Tongue (tissue), 2 donors: ENCODE results near the gene PDGFB. TPM values are rescaled to one million over a fixed set of nuclear protein-coding genes. Genes with fewer than 3 reads are reported as not detected.

Experiments
- DNase-seq: peaks from one replicate; pipeline ENCODE4 v3.0.0-alpha.2; 2015
- total RNA-seq: library from RNA; depleted of rRNA; stranded (reverse); fragments of >200 nt; gene quantifications from one replicate; pipeline ENCODE4 v1.2.3, GENCODE V29; 2014

The PDGFB gene
- total RNA-seq, 1 donor from 2014 or later, result 26.0 TPM

- peak; percentile 73 for DNase-seq
These were observed 5.0 kb downstream of the PDGFB start for GRCh38 chr22:39239561-39240423.

- DNase-seq, result no peak
These were observed 5.7 kb downstream of the PDGFB start for GRCh38 chr22:39238966-39239505.

DNA sequence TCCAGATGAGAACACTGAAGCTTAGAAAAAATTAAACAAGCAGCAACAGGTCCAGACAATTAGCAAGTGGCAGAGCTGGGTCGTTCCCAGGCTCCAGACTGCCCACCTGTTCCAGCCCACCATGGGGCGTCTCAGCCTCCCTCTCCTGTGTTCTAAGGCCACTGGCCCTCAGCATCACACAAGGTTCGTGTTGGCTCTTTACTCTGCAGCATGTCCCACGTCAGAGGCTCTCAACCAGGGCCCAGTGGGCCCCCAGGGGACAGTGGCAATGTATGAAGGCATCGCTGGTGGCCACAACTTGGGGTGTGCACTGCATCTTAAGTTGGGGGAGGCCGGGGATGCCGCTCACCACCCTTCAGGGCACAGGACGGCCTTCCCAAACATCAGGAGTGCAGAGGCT is 6.2 kb downstream of the PDGFB start:
- no peak for DNase-seq

- no peak for DNase-seq
These were observed 6.7 kb downstream of the PDGFB start for GRCh38 chr22:39238101-39238466.

- DNase-seq, result peak; percentile 70
These were observed 7.3 kb downstream of the PDGFB start for GRCh38 chr22:39237318-39238100.

DNA sequence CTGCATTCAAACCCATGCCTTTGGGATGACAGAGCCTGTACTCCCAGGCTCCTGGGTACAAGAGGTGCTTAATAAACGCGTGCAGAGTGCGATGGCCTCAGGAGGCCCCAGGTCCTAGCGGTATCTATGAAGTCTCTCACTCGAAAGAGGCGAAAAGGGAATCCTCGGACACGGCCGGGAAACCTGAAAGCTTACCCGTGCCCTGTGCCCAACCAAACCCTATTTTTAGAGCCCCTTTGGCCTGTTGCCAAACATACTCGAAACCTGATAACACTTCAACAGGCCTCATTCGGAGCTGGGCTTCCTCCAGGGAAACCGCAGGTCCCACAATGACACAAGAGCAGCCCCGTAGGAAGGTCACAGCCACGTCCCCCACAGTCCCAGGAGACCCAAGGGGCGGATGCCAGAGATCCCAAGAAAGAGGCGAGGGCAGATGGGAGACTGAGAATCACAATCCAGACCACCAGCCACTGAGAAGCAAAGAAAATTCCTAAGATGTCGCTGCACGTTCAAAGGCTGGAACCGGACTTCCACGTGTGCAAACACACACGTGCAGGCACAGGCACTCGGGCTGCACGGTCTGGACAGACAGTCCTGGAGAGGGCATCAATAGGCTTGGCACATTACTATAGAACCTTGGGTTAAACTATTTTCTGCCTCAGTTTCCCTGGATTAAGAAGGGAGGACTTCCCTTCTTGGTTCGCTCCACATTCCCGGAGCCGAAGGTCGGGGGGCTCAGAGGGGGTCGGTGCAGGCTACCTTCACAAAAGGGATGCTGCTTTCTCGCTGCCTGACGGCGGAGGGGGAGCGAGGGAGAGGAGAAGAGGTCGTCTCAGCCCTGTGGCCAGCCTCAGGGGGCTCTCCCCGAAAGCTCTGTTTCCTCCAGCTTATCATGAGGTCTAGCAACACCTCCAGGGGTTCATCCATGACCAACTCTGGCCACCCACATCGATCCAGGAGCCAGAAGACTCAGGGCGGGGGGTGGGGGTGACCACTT is 8.2 kb downstream of the PDGFB start:
- DNase-seq, result peak; percentile 89

DNA sequence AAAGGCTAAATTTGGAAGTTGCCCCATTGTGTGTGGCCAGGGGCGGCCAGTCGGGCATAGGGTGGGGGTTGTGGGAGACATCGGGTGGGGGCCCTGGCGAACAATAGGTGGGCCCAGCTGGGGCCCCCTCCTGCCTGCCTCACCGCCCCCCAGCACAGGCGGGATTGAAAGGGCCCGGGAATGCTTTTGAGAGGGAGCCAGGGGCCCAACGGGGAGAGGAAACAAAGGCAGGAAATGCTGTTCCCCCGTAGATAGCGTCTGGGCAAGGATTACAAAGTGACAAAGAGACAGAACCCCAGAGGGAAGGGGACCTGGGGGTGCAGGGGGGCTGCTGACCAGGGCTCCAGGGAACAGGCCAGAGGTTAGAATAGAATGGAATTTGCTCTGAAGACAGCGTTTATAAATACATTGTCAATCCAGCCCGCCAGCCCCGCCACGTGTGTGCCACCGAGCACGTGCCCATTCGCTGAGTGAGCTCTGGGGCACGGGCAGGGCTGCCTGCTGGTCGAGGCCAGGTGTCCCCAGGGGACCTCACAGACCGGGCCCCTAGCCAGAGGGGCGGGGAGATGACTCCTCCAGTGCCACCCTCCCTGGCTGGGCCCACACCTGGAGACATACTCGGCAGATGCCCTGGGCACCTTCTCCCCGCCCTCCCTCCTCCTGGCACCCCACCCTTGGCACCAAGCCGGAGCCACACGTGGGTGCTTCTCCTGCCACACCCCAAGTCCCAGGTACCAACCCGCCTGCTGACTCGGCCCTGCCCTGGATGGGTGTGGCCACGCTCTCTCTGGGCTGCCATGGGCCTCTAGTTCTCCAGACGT is 9.7 kb downstream of the PDGFB start:
- DNase-seq, result peak; percentile 63

- no peak for DNase-seq
These were observed 10.4 kb downstream of the PDGFB start for GRCh38 chr22:39234472-39234787.

- DNase-seq, result peak; percentile 73
These were observed 10.9 kb downstream of the PDGFB start for GRCh38 chr22:39233710-39234471.

DNA sequence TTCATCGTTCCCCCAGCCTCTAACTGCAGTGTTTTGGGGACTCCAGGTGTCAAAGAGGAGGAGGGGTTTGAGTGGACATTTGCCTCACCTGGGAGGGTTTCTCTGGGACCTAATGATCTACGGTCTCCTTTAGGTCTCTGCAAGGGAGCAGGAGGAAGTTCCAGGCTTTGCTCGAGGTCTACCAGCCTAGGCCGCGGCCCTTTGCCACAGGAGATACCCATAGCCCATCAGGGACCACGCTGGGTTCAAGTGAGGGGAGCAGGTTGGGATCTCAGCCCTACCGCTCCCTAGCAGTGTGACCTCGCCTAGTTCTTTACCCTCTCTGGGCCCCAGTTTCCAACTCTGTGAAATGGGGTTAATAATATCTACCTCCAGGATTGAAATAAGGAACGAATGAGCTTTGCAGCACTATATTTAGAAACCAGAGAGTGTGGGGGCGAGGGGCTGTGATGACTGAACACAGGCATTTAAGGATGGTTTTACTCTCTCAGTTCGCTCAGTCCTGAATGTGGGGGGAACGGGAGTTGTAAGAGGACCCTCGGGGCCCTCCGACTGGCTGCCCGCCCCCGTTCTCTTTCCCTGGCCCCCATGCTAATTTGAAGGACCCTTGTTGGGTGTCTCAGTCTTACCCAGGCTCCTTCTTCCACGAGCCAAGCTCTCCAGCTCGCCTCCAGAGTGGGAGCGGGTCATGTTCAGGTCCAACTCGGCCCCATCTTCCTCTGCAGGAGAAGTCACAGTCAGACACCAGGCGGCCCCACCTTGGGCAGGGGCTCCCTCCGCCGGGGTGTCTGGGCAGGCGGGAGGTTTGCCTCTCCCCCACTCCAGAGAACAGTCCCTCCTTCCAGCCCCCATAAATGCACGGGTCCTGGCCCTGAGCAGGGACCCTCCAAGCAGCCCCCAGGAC is 11.7 kb downstream of the PDGFB start:
- DNase-seq, result no peak

- DNase-seq, result no peak
These were observed 12.5 kb downstream of the PDGFB start for GRCh38 chr22:39232246-39232645.

DNA sequence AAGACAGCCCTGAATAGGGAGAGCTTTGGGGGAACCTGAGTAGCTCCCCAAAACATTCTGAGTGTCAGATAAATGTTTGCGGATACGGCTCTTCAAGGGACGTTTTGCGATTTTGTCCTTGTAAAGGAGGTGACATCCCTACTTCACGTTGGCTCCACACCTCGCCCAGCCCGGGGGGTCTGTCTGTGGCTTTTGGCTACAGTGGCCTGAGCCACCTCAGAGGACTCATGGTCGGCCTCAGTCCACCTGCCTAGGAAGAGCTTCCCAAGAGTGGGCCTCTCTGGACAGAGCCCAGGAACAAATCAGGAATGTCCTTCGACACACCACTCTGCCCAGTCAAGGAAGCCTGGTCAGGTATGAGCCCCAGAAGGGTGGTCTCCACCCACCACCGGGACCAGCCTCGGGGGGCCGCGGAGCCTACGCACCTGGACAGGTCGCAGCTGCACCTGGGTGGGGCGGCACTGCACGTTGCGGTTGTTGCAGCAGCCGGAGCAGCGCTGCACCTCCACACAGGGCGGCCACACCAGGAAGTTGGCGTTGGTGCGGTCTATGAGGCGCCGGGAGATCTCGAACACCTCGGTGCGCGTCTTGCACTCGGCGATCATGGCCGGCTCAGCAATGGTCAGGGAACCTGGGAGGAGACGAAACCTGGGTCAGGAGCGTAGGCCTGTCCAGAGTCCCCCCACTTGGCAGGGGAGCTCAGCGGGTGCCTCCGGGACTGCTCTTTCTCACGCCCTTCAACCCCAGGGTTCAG is 13.4 kb downstream of the PDGFB start:
- DNase-seq, result no peak

- no peak for DNase-seq
These were observed 14.3 kb downstream of the PDGFB start for GRCh38 chr22:39230261-39231196.

DNA sequence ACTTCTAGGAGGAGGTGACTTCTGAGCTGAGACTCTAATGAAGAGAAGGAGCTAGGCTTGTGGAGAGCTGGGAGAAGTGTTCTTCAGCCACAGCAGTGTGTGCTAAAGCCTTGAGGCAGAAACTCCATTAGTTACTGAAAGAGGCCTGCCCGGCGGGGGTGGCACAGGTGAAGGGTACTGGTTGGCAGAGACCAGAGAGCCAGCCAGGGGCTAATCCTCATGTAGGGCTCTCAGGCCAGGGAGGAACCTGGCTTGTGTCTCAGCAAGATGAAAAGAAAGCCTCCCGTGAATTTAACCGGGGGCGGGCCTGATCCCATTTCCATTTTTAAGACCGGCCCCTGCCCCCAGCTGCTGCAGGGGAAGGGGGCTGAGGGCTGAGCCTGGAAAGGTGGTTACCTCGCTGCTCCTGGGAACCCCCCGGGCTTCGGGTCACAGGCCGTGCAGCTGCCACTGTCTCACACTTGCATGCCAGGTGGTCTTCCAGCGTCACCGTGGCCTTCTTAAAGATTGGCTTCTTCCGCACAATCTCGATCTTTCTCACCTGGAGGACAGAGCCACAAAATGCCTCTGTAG is 15.0 kb downstream of the PDGFB start:
- DNase-seq, result no peak

DNA sequence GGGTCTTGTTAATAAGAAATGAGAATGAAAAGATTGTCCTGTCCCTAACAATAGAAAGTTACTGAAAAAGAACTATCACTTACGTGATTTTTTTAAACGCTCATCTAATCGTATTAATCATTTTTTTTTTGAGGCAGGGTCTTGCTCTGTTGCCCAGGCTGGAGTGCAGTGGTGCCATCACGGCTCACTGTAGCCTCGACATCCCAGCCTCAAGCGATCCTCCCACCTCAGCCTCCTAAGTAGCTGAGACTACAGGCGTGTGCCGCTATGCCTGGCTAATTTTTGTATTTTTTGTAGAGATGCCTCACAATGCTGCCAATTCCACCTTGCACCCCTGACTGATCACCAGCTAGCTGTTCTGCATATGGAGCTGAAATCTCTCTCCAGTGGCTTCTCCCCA is 15.7 kb downstream of the PDGFB start:
- no peak for DNase-seq

DNA sequence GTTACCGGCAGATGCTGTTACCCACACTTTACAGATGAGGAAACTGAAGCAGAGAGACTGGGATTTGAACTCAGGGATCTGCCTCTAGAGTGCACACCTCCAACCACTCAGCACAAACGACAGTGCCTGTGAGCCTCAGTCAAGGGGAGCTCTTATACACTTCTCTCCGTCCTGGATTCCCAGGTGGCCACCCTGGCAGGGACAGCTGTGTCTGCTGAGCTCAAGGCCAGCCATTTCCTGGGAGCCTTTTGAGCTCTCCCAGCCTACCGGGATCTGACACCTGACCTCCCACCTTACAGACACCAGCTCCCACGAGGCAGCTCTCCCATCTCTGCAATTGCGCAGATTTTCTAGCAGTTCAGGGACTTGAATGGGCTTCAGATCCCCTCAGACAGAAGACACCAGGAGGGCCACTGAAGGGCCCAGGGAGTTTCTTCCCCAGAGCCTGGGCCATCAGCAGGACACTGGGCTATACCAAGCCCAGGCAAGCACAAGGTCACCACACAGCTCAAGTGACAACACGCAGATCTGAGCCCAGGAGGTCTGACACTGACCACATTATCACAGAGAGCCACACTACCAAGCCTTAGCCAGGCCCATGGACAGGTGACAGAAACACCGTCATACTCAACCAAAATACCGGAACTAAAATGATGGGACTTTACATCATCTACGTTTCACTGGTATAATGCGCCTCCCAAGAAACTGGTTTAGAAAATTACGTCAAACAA is 17.1 kb downstream of the PDGFB start:
- DNase-seq, result no peak
